ENCODE results near the gene N4BP2. TPM values are rescaled to one million over a fixed set of nuclear protein-coding genes. Genes with fewer than 3 reads are reported as not detected.

The N4BP2 gene
- total RNA-seq, 1 donor from 2014 or later, result 5.0 TPM

DNA sequence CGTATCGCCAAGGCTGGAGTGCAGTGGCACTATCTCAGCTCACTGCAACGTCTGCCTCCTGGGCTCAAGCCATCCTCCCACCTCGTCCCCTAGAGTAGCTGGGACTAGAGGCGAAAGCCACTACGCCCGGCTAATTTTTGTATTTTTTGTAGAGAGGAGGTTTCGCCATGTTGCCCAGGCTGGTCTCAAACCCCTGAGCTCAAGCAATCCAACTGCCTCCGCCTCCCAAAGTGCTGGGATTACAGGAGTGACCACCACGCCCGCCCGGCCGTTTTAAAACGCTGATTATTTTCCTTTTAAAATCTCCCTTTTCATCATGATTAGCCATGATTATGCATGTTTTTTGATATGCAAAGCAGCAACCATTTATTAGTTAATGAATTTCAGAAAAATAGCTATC, 2.2 kb downstream of the N4BP2 start:
- intact Hi-C loops (cut with micrococcal nuclease), result loop anchor here (5.0 to 10.0 kb wide), 2 partner anchors 248 to 594 kb away; no protein-coding TSS in a partner anchor
- Histone ChIP-seq H3K9me3 (replicated peaks) (no peaks in the 10 kb centered on the region), H3K4me3 (peak overlapping the region; percentile 96), H3K36me3 (no peaks in the 10 kb centered on the region), H3K27ac (replicated peaks) (no peak overlapping the region), H3K4me1 (peaks cover 37% of the 10 kb centered on the region), H3K27me3 (ENCODE audit: low read depth) (no peaks in the 10 kb centered on the region)
- TF ChIP-seq, protein P1, sequence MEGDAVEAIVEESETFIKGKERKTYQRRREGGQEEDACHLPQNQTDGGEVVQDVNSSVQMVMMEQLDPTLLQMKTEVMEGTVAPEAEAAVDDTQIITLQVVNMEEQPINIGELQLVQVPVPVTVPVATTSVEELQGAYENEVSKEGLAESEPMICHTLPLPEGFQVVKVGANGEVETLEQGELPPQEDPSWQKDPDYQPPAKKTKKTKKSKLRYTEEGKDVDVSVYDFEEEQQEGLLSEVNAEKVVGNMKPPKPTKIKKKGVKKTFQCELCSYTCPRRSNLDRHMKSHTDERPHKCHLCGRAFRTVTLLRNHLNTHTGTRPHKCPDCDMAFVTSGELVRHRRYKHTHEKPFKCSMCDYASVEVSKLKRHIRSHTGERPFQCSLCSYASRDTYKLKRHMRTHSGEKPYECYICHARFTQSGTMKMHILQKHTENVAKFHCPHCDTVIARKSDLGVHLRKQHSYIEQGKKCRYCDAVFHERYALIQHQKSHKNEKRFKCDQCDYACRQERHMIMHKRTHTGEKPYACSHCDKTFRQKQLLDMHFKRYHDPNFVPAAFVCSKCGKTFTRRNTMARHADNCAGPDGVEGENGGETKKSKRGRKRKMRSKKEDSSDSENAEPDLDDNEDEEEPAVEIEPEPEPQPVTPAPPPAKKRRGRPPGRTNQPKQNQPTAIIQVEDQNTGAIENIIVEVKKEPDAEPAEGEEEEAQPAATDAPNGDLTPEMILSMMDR (IDR thresholded peaks at IDR 0.05; ENCODE audit: borderline replicate concordance), result no peak
- no peak for DNase-seq

DNA sequence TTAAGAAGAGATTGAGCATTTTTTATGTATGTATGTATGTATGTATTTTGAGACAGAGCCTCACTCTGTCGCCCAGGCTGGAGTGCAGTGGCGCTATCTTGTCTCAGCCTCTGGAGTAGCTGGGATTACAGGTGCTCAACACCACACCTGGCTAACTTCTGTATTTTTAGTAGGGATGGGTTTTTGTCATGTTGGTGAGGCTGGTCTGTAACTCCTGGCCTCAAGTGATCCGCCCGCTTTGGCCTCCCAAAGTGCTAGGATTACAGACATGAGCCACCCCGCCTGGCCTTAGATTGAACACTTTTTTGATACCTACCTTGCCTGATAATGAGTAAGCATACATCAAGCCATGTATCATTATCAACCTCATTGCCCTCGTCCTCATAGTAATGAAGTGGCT, 2.7 kb downstream of the N4BP2 start:
- no peak overlapping the region for H3K27ac ChIP-seq (replicated peaks)
- H3K36me3 ChIP-seq, result no peaks in the 10 kb centered on the region
- no peaks in the 10 kb centered on the region for H3K9me3 ChIP-seq (replicated peaks)
- peaks cover 34% of the 10 kb centered on the region for H3K4me1 ChIP-seq
- TF ChIP-seq, protein P1 (IDR thresholded peaks at IDR 0.05; ENCODE audit: borderline replicate concordance), result no peak
- intact Hi-C loops (cut with micrococcal nuclease), result loop anchor here (5.0 to 10.0 kb wide), 2 partner anchors 248 to 595 kb away; no protein-coding TSS in a partner anchor
- no peak for DNase-seq
- no peak overlapping the region for H3K4me3 ChIP-seq
- no peaks in the 10 kb centered on the region for H3K27me3 ChIP-seq (ENCODE audit: low read depth)

DNA sequence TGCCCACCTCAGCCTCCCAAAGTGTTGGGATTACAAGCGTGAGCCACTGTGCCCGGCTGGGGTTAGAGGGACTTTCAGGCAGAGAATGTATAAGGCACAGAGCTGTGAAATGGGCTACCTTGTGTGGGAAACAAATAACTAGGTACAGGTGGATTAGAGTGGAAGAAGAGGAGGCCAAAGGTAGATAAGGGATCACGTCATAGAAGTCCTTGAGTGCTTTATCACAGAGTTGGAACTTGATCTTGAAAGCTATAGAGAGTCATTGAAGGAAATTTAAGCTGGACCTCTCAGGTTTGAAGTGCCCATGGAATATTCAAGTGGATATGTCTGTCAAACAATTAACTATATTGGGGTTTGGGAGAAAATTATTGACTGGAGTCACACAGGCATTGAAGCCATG, 8.4 kb downstream of the N4BP2 start:
- Histone ChIP-seq H3K4me3 (no peak overlapping the region), H3K27ac (replicated peaks) (no peak overlapping the region), H3K27me3 (ENCODE audit: low read depth) (no peaks in the 10 kb centered on the region), H3K9me3 (replicated peaks) (no peaks in the 10 kb centered on the region), H3K4me1 (no peaks in the 10 kb centered on the region), H3K36me3 (no peaks in the 10 kb centered on the region)
- no peak for DNase-seq
- intact Hi-C loops (cut with micrococcal nuclease), result no loop called here
- TF ChIP-seq, protein P1 (IDR thresholded peaks at IDR 0.05; ENCODE audit: borderline replicate concordance), result no peak

DNA sequence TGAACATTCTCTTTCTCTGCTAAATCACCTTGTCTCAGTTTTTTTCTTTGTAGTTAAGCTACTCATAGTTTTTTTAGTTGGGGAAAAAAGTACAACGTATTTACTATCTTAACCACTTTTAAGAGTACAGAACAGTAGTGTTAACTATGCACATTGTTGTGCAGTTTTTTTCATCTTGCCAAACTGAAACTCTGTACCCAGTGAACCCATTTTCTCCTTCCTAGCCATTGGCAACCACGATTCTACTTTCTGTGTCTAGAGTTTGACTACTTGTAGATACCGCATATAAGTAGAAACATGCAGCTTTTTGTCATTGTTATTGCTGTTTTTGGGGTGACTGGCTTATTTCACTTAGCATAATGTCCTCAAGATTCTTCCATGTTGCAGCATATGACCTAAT, 10.0 kb downstream of the N4BP2 start:
- no peaks in the 10 kb centered on the region for H3K4me1 ChIP-seq
- intact Hi-C loops (cut with micrococcal nuclease), result no loop called here
- H3K9me3 ChIP-seq (replicated peaks), result no peaks in the 10 kb centered on the region
- no peak overlapping the region for H3K4me3 ChIP-seq
- DNase-seq, result no peak
- TF ChIP-seq, protein P1 (IDR thresholded peaks at IDR 0.05; ENCODE audit: borderline replicate concordance), result no peak
- no peak overlapping the region for H3K27ac ChIP-seq (replicated peaks)
- H3K36me3 ChIP-seq, result no peaks in the 10 kb centered on the region
- no peaks in the 10 kb centered on the region for H3K27me3 ChIP-seq (ENCODE audit: low read depth)

DNA sequence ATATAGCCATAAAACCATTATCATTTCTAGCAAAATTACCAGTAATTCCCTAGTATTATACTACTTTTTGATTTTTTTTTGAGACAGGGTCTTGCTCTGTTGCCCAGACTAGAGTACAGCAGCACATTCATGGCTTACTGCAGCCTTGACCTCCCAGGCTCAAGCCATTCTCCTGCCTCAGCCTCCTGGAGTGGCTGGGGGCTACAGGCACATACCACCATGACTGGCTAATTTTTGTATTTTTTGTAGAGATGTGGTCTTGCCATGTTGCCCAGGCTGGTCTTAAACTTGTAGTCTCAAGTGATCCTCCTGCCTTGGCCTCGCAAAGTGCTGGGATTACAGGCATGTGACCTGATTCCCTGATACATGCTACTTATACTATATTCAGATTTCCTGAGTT, 13.7 kb downstream of the N4BP2 start:
- intact Hi-C loops (cut with micrococcal nuclease), result no loop called here
- Histone ChIP-seq H3K27ac (replicated peaks) (no peak overlapping the region), H3K27me3 (ENCODE audit: low read depth) (no peaks in the 10 kb centered on the region), H3K4me3 (no peak overlapping the region), H3K9me3 (replicated peaks) (no peaks in the 10 kb centered on the region), H3K36me3 (peaks cover 16% of the 10 kb centered on the region), H3K4me1 (no peaks in the 10 kb centered on the region)
- DNase-seq, result no peak
- TF ChIP-seq, protein P1 (IDR thresholded peaks at IDR 0.05; ENCODE audit: borderline replicate concordance), result no peak

Data from left ventricle myocardium inferior (tissue), 1 donor.